ENCODE results near the gene PLB1.

DNA sequence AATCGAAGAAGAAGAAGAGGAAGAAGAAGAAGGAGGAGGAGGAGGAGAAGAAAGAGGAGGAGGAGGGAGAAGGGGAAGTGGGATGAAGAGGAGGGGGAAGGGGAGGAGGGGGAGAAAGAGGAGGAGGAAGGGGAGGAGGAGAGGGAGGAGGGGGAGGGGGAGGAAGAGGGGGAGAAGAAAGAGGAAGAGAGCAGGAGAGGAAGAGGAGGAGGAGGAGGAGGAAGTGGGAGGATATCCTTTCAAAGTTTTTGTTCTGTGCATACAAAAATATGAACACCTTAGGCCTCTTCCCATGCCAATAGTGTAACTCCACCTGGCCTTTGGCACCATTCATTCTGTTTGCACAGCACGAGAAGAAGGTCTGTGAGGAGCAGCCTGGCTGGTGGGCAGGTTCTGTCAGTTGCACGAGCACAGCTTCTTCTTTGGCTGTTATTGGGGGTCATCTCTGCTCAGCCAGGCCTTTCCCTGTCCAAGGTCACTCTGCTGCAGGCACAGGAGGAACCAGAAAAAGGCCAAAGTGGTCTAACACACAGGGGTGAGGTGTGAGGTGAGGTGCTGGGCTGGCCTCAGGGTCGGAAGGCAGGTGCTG, 25.8 kb upstream of the PLB1 start:
- TF ChIP-seq, protein P1, sequence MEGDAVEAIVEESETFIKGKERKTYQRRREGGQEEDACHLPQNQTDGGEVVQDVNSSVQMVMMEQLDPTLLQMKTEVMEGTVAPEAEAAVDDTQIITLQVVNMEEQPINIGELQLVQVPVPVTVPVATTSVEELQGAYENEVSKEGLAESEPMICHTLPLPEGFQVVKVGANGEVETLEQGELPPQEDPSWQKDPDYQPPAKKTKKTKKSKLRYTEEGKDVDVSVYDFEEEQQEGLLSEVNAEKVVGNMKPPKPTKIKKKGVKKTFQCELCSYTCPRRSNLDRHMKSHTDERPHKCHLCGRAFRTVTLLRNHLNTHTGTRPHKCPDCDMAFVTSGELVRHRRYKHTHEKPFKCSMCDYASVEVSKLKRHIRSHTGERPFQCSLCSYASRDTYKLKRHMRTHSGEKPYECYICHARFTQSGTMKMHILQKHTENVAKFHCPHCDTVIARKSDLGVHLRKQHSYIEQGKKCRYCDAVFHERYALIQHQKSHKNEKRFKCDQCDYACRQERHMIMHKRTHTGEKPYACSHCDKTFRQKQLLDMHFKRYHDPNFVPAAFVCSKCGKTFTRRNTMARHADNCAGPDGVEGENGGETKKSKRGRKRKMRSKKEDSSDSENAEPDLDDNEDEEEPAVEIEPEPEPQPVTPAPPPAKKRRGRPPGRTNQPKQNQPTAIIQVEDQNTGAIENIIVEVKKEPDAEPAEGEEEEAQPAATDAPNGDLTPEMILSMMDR (IDR thresholded peaks at IDR 0.05) = no peak
- no peak for TF ChIP-seq EZH2 (IDR thresholded peaks at IDR 0.05; ENCODE audit: borderline replicate concordance, insufficient read depth, low read depth, low read length, poor library complexity, severe bottlenecking)
